Measurements from ENCODE around the gene MRPL17.

MRPL17 gene

GRCh38 chr11:6653656-6654055, 29.5 kb downstream of the MRPL17 start:
- no peak for DNase-seq

- no peak for DNase-seq
These were observed 30.0 kb downstream of the MRPL17 start for GRCh38 chr11:6653097-6653496.

GRCh38 chr11:6652182-6652581, 31.0 kb downstream of the MRPL17 start:
- no peak for DNase-seq

GRCh38 chr11:6650980-6651379, 32.2 kb downstream of the MRPL17 start:
- no peak for DNase-seq

GRCh38 chr11:6650104-6650503, 33.0 kb downstream of the MRPL17 start:
- DNase-seq, result no peak

- no peak for DNase-seq
These were observed 34.6 kb downstream of the MRPL17 start for GRCh38 chr11:6648501-6648900.

- DNase-seq, result no peak
These were observed 35.3 kb downstream of the MRPL17 start for GRCh38 chr11:6647836-6648235.

GRCh38 chr11:6646918-6647679, 36.0 kb downstream of the MRPL17 start:
- no peak for DNase-seq

GRCh38 chr11:6646576-6646917, 36.6 kb downstream of the MRPL17 start:
- DNase-seq, result no peak

GRCh38 chr11:6646071-6646470, 37.1 kb downstream of the MRPL17 start:
- DNase-seq, result no peak

- DNase-seq, result no peak
These were observed 40.2 kb downstream of the MRPL17 start for GRCh38 chr11:6642957-6643356.

GRCh38 chr11:6640985-6641701, 42.0 kb downstream of the MRPL17 start:
- DNase-seq, result no peak

GRCh38 chr11:6640036-6640984, 42.8 kb downstream of the MRPL17 start:
- DNase-seq, result no peak

GRCh38 chr11:6638429-6638828, 44.7 kb downstream of the MRPL17 start:
- no peak for DNase-seq

- no peak for DNase-seq
These were observed 45.3 kb downstream of the MRPL17 start for GRCh38 chr11:6637871-6638270.

- DNase-seq, result no peak
These were observed 46.7 kb downstream of the MRPL17 start for GRCh38 chr11:6636480-6636879.

- DNase-seq, result no peak
These were observed 47.8 kb downstream of the MRPL17 start for GRCh38 chr11:6635082-6635932.

GRCh38 chr11:6634534-6634933, 48.6 kb downstream of the MRPL17 start:
- no peak for DNase-seq

- no peak for DNase-seq
These were observed 49.4 kb downstream of the MRPL17 start for GRCh38 chr11:6633422-6634408.

GRCh38 chr11:6632116-6633073, 50.7 kb downstream of the MRPL17 start:
- no peak for DNase-seq
